Erythroblast (primary cell): Measurements from ENCODE around the gene GRB14.

ENCODE experiments used
- GATA1 ChIP-seq: IDR thresholded peaks from 2 replicates; pipeline ENCODE4 v1.6.1; 2011; ENCODE audit warnings: low read depth, mild to moderate bottlenecking, control low read depth, low read length, moderate library complexity
- POLR2A ChIP-seq: IDR thresholded peaks from 2 replicates; pipeline ENCODE4 v1.6.1; 2011; ENCODE audit warnings: mild to moderate bottlenecking, low read length

DNA sequence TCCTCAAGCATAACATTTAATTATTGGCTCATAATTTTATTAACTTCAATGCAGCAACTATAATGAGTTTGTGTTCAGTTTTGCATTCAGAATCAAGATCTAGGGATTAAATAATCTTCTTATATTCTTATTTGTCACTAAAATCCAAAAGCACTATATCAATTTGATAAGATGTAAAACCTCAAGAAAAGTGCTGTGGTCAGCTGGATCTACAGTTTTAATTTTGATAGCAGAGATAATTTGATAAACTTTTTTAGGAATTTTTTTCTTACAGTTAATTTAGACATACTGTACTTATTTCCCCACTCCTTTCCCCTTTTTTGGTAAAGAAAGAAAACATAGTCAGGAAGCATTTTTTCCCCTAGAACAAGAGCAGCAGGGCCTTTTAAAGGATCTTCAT, 146.4 kb downstream of the GRB14 start:
- TF ChIP-seq POLR2A (no peak), GATA1 (no peak)
